HUDEP-2 (cell line): Measurements from ENCODE around the gene MRPL27.
"Not testable (repeated sequence)": the region's sequence is repeated elsewhere in the genome, so short reads cannot be mapped to it uniquely, and the experiment has no call there.

ENCODE experiments used
- DNase-seq, 76 experiments: peaks; one replicate each; lab custom pipeline; 2025; ENCODE audit not compliant: unreplicated experiment in 76 of 76; lab: John Stamatoyannopoulos, UW

Gene MRPL27

DNA sequence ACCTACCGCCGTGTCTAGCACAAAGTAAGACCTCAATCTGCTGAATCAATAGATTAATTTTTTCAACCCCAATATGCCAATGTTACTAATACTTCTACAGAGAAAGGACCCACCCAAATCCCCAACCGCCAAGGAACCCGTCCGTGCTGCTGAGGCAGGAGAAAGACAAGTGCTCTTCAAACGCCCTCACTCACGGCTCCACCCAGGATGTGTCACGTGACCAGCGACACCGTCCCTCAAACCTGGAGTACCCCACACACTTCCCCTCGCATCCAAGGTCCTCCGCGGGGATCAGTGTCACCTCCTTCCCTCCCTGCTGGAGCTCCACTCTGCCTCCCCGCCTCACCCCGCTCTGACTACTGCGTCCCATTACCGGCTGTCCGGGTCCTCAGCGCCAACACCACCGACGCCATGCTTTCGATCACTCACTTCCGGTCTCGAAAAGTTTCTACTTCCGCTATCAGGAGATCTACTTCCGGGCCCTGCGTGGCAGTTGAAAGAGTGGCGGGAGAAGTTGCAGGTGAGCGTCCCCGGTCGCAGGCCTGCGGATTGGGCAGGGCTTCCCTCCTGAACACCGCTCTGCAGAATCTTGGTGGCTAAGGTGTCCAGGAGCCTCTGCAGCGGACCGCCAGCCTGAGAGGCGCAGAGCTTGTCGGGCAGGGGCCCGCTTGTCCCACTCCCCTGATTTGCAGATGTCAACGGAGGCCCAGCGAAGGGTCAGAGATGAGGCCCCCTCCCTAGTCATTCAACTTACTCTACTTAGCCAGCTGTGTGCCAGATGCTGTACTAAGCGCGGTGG, at the start of gene MRPL27, which contains the start of gene EME1:
TSS of gene MRPL27 (minus strand) at position 427 of the 799 bp plus-strand sequence. CDS start at position 413, 14 bp downstream.
TSS of gene EME1 (plus strand) at position 472 of the 799 bp plus-strand sequence. CDS start 1,980 bp downstream, outside the sequence.
- peak in 75 of 76 experiments; percentile 43 to 95 (median 82) for DNase-seq

DNA sequence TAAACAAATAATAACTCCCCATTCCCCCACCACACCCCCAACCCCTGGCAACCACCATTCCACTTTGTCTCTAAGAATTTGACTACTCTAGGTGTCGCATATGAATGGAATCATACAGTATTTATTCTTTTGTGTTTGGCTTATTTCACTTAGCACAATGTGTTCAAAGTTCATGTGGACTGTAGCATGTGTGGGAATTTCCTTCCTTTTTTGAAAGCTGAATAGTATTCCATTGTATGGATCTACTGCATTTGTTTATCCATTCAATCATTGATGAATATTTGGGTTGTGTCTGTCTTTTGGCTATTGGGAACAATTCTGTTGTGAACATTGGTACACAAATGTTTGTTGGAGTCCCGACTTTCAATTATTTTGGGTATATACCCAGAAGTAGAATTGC, 49.8 kb upstream of the MRPL27 start:
- no peak for DNase-seq

DNA sequence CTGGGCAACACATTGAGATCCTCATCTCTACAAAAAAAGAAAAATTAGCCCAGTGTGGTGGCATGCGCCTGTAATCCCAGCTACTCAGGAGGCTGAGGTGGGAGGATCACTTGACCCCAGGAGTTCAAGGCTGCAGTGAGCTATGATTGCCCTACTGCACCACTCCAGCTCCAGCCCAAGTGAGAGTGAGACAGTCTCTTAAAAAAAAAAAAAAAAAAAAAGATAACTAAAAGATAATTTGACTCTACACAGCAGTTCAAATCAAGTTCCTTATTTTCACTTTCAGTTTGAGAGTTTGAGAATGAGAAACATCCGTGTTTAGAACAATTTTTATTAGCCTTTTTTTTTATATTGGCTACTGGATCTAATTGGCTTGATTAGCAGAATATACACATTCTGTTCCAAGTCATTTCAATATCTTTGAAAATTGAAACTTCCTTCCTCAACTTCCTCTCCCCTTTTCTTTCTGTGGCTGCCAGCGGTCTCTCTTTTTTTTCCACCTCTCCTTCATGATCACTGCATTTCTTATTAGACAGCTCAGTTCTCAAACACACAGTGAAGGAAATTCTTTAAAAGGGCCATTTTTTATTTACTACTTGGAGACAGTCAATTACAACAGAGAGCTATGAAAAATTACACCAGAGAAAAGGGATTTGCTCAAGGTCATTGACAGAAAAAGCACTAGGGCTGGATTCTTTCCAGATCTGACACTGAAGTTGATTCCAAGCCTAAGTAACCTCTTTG, 48.5 kb upstream of the MRPL27 start:
- DNase-seq: peak in 11 of 76 experiments; percentile 9 to 39 (median 22)

DNA sequence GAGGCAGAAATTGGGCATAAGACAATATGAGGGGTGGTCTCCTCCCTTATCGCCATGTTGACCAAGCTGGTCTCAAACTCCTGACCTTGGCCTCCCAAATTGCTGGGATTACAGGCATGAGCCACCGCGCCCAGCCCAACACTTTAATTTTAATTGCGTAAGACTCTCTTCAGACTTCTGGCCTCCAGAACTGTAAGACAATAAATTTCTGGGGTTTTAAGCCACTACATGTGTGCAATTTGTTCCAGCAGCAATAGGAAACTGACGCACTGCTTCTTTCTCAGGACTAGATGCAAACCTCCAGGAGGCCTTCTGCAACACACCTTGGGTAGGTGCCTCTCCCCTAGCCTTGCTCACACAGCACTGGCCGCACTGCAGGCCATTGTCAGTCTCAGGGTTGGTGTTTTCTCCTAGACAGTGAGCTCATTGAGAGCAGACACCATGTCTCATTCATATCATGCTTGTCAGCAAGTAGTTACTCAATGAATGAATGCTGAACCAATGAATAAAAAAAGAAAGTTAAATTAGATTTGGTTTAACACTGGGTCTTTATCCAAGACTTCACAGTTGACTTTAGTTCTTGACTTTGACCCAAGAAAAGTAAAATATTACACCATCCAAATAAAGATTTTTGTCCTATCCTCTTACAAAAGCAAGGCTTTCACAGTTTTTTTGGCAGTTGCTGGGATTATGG, 47.6 kb upstream of the MRPL27 start:
- no peak for DNase-seq

DNA sequence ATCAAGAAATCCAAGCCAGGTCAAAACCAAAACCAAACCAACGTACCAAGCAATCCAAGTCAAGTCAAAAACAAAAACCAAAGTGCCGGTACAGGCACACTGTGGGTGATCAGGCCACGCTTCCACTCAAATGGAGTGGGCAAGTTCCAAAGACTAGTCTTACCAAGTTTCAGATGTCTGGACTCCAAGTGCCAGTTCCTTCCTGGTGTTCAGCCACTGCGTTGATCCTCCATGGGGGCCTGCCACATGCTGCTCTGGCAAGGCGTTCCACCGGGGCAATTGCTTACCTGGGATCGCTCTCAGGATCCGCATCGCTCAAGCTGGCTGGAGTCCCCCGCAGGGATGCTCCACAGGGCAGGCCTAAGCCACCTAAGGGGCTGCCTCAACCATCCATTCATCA, 46.6 kb upstream of the MRPL27 start:
- not testable (repeated sequence) for DNase-seq

DNA sequence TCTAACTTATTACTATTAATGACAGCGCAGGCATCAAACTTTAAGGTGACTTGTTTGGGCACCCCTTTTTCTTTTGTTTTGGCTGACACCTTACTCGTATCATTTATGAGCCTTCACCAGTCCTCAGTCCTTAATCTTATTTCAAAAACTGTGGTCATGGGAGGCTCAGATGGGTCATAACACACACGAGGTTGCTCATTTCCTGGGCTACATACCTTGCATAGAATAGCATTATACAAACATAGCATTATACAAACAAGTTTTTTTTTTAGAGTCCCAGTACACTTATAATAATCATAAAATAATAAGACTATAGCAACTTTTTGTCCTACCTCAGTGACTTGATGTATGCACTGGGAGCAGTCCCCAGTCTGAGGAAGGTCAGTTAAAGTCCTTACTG, 41.8 kb upstream of the MRPL27 start:
- no peak for DNase-seq

DNA sequence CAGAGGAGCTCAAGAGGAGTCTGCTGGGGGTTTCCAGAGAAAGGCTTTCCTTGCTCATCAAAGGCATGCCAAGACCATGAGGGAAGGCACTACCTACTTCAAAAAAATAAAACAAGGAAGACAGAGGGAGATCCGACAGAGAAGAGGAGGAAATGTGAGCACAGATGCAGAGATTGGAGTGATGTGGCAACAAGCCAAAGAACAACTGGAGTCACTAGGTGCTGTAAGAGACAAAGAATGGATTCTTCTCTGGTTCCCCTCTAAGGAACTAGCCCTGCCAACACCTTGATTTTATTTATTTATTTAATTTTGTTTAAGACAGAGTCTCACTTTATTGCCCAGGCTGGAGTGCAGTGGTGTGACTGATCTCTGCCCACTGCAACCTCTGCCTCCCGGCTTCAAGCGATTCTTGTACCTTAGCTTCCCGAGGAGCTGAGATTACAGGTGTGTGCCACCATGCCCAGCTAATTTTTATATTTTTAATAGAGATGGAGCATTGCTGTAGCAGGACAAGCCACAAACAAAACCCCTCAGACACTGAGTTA, 39.3 kb upstream of the MRPL27 start:
- peak in 2 of 76 experiments; percentile 9 to 13 for DNase-seq

DNA sequence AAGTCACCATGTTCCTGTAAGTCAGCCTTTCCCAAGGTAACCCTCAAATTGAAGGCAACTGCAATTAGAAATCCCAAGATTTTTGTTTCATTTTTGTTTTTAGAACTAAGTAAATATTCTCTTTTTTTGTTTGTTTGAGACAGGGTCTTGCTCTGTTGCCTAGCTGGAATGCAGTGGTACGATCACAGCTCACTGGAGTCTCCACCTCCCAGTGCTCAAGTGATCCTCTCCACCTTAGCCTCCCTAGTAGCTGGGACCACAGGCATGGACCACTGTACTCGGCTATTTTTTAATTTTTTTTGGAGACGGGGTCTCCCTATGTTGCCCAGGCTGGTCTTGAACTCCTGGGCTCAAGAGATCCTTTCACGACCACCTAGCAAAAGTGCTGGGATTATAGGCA, 34.9 kb upstream of the MRPL27 start:
- DNase-seq: no peak

DNA sequence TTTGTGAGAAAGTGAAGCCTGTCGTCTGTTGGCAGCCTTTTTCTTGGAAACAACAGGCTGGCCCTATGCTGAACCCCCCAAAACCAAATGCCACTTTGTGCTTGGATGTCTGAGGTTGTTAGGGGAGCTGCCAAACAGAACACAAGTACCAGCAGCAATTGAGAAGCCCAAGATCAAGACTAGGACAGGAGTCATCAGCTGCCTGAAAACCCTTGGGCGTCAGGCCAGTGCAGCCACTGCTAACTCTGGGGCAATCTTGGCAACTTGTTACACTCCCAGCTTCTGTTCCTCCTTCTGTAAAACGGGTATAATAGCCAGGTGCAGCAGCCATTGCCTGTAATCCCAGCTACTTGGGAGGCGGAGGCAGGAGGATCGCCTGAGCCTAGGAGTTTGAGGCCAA, 33.6 kb upstream of the MRPL27 start:
- peak in 6 of 76 experiments; percentile 2 to 31 (median 14) for DNase-seq

DNA sequence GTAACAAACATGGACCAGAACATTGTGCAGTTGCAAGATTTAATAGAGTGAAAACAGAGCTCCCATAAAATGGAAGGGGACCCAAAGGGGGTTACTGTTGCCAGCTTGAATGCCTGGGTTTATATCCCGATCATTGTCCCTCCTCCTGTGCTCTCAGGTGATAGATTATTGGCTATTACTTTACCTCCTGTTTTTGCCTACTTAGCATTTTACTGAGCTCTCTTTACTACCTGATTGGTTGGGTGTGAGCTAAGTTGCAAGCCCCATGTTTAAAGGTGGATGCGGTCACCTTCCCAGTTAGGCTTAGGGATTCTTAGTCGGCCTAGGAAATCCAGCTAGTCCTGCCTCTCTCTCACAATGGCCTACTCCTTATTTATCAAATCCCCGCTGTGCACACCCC, 32.4 kb upstream of the MRPL27 start:
- DNase-seq: not testable (repeated sequence)

DNA sequence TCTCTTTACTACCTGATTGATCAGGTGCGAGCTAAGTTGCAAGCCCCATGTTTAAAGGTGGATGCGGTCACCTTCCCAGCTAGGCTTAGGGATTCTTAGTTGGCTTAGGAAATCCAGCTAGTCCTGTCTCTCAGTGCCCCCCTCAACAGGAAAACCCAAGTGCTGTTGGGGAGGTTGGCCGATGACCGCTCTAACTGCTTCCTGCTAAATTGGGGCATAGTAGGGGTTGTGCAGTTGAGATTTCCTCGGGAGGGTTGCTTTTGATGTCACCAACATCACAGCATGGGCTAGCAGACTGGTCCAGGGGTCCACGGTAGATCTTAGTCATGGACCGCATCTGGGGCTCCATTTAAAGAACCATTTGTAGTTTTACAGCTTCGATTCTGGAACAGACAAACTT, 26.6 kb upstream of the MRPL27 start:
- DNase-seq: peak in 1 of 76 experiments; percentile 10

DNA sequence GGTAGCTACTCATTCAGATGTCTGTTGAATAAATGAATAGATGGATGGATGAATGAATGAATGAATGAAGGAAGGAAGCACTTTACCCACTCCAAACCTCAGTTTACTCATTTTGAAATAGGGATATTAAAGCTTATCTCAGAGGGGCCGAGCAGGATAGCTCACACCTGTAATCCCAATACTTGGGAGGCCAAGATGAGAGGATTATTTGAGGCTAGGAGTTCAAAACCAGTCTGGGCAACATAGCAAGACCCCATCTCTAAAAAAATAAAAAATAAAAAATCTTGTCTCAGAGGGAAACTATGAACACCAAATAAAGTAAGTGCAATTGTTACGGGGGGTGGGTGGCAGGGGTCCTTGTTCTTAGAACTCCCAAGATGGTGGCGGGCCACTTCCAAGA, 25.7 kb upstream of the MRPL27 start:
- not testable (repeated sequence) for DNase-seq

DNA sequence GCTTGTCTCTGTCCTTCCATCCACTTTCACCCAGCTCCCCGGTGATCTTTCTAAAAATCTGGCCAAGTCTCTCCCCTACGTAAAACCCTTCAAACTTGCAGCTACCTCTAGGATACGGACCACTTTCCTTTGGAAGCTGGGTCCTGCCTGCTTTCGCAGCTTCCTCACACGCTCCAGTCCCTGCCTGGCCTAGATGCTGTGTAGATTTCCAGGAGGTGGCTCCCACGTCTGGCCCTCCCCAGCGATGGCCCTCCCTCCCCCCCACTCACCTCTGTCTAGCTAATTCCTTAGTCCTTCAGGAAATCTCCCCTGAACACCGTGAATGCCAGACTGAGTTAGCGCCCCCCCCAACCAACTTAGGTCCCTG, 24.9 kb upstream of the MRPL27 start:
- no peak for DNase-seq

DNA sequence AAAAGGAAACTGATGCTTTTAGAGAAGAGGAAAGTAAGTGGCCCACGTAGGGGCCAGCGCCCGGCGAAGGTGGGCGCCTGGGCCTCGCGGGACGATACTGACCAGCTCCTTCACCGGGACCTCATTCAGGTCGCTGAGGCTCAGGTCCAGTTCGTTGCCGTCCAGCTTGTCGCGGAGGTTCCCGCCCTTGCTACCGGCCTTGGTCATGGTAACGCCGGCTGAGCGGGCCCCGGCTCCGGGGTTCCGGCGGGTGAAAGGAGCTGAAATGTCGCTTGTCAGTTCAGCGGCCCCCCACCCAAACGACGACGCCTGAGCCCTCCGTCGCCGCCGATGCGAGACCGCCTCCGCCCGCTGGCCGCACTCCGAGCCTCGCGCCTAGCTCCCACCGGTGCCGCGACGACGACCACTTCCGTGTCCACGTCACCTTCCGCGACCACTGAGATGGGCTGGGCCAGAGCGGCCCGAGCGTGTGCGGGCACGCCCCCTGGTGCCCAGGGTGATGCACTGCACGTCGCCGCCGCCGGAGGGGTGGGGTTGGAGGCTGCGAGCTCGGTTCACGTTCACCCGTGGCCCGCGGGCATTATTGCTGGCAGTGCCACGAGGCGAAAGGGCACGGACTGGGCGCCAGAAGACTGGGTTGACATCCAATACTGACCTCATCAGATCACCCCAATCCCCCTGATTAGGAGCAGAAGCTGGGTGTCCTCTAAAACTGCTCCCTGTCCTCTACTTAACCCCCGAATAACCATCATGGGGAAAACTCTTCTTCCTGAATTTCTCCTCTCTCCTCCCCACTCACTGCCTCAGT, 24.3 kb upstream of the MRPL27 start, which contains the start of gene LRRC59:
TSS of gene LRRC59 (minus strand) at position 413 of the 808 bp plus-strand sequence. CDS start at position 207, 206 bp downstream.
- DNase-seq: peak in 75 of 76 experiments; percentile 21 to 92 (median 78)

DNA sequence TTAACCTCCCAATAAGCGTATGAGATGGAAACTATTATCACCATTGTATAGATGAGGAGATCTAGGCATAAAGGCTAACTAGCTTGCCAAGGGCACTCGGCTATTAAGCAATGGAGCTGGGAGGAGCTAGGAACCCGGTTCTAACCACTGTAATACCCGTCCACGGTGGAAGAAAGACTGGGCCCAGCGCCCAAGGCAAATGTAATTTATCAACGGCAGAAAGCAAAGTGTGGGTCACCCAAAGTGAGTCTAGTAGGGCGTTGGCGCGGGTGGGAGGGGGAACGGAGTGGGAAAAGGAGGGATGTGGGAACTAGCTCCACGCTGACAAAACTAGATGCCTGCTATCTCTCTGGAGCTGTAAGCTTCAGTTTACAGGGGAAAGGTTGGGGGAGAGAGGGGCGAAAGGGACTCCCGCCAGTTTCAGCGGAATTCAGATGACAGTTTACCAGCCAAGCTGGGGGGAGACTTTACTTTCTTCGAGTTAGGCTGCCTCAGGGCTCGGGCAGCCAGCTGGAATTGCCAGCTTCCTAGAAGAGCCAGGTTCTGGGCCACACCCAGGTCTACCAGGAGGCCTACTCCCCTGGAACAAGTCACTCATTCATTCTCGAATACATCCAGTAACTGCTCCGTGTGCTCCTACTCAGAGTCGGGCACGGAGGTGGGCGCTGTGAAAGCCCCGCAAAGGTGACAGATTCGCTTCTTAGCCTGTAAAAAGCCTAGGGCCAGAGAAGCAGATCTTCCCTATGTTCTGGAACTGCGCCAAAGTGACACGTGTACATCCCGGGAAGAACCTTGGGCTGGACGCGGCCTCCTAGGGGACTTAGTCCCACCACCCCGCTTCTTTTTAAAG, 23.5 kb upstream of the MRPL27 start:
- DNase-seq: peak in 48 of 76 experiments; percentile 6 to 61 (median 32)

DNA sequence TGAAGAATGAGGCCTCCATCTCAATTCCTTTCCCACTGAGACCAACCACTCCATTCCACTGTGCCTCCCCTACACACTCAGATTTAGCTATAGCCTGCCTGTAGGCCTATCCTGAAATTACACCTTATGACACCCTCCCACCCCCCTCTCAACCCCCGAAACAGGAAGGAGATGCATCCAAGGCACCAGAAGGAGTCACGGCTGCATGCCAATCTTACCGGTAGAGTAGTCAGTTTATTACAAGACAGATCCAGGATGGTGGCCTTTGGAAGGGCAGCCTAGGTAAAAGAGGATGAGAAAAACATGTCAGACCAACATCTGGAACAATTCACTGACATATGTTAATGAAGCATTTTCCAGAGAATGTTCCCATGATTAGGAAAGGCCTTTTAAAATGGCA, 21.7 kb upstream of the MRPL27 start:
- DNase-seq: no peak

DNA sequence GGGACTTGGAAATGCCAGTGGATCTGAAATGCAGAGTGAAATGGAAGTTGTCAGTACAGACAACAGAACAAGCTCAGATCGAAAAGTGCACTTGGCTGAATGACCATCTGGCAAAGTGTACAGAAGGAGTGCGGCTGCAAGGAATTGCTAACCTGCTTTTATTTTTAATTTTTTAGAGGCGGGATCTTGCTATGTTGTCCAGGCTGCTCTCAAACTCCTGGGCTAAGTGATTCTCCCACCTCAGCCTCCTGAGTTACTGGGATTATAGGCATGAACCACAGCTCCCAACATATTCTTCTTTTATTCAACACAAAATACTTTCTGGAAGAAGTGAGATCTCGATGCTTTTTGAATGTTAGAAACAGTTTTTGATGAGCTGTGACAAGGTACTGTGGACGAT, 20.7 kb upstream of the MRPL27 start:
- DNase-seq: no peak

DNA sequence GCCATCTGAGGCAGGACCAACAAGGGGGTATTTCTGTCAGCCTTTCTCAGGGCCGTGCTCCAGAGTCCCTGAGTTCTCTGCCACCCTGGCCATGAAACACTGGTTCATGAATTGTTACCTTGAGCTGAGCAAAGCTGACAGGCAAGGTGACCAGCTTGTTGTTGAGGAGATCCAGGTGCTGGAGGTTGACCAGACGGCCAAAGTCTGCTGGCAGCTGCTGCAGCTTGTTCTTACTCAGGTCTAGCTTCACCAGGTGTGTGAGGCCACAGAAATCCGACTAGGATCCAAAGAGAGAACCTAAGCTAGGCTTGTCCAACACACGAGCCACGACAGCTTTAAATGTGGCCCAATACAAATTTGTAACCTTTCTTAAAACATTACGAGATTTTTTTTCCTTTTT, 19.6 kb upstream of the MRPL27 start:
- no peak for DNase-seq

DNA sequence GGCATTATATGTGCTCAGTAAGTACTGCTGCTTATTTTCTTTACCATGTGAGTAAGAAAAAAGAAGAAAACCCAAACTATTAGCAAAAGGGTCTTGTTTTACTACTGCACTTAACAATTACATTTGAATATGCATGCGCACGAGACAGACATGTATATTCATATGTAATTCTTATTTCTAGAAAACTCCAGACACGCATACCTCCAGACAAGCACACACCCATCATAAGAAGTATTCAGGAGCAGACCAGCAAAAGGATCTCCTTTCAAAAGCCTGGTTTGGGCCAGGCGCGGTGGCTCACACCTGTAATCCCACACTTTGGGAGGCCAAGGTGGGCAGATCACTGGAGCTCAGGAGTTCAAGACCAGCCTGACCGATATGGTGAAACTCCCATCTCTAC, 16.6 kb upstream of the MRPL27 start:
- no peak for DNase-seq
